GM19395 (cell line): Measurements from ENCODE around the gene RINT1.
"Not testable (repeated sequence)": the region's sequence is repeated elsewhere in the genome, so short reads cannot be mapped to it uniquely, and the experiment has no call there.

Experiments used
- ATAC-seq: cut with Tn5 transposase; IDR thresholded peaks from one replicate; pipeline ENCODE4 v1.9.1; 2021; ENCODE audit warnings: mild to moderate bottlenecking, moderate library complexity; ENCODE audit not compliant: unreplicated experiment

RINT1 gene

GRCh38 chr7:105531792-105532671 is at the start of gene RINT1:
Gene RINT1, plus strand, starts transcription at chr7:105532201. Its CDS starts 115 bp downstream, at chr7:105532316.
- peak; percentile 95 for ATAC-seq

- ATAC-seq = no peak
Observed at GRCh38 chr7:105487579-105488571, 44.1 kb upstream of the RINT1 start.

GRCh38 chr7:105489409-105489808 is 42.6 kb upstream of the RINT1 start:
- no peak for ATAC-seq

- no peak for ATAC-seq
Observed at GRCh38 chr7:105493196-105493922, 38.6 kb upstream of the RINT1 start.

- ATAC-seq = no peak
Observed at GRCh38 chr7:105493923-105494315, 38.1 kb upstream of the RINT1 start.

- ATAC-seq = no peak
Observed at GRCh38 chr7:105496521-105496920, 35.5 kb upstream of the RINT1 start.

- ATAC-seq = no peak
Observed at GRCh38 chr7:105497016-105497415, 35.0 kb upstream of the RINT1 start.

- no peak for ATAC-seq
Observed at GRCh38 chr7:105502173-105502572, 29.8 kb upstream of the RINT1 start.

GRCh38 chr7:105512415-105512814 is 19.6 kb upstream of the RINT1 start:
- ATAC-seq = no peak

GRCh38 chr7:105512926-105513526 is 19.0 kb upstream of the RINT1 start:
- ATAC-seq = no peak

GRCh38 chr7:105515610-105516009 is 16.4 kb upstream of the RINT1 start:
- ATAC-seq = not testable (repeated sequence)

- no peak for ATAC-seq
Observed at GRCh38 chr7:105519353-105519752, 12.6 kb upstream of the RINT1 start.

- not testable (repeated sequence) for ATAC-seq
Observed at GRCh38 chr7:105520620-105521019, 11.4 kb upstream of the RINT1 start.

- peak; percentile 46 for ATAC-seq
Observed at GRCh38 chr7:105521027-105521716, 10.8 kb upstream of the RINT1 start.

GRCh38 chr7:105521717-105522463 is 10.1 kb upstream of the RINT1 start, which contains the start of gene PUS7:
Gene PUS7, minus strand, starts transcription at chr7:105522271. Its CDS starts 13,759 bp downstream, at chr7:105508512.
- peak; percentile 84 for ATAC-seq

- not testable (repeated sequence) for ATAC-seq
Observed at GRCh38 chr7:105524423-105524822, 7.6 kb upstream of the RINT1 start.

GRCh38 chr7:105524840-105525239 is 7.2 kb upstream of the RINT1 start:
- no peak for ATAC-seq

GRCh38 chr7:105527737-105528136 is 4.3 kb upstream of the RINT1 start:
- ATAC-seq = not testable (repeated sequence)

GRCh38 chr7:105530126-105530525 is 1.9 kb upstream of the RINT1 start:
- ATAC-seq = no peak
